GM19468 (cell line): Measurements from ENCODE around the gene MUC6.
"Not testable (repeated sequence)": the region's sequence is repeated elsewhere in the genome, so short reads cannot be mapped to it uniquely, and the experiment has no call there.

Experiments used
- ATAC-seq: cut with Tn5 transposase; IDR thresholded peaks from one replicate; pipeline ENCODE4 v1.9.1; 2021; ENCODE audit warnings: mild to moderate bottlenecking, moderate library complexity, moderate number of reproducible peaks; ENCODE audit not compliant: unreplicated experiment; ENCODE audit errors: extremely low read depth

MUC6 gene

DNA sequence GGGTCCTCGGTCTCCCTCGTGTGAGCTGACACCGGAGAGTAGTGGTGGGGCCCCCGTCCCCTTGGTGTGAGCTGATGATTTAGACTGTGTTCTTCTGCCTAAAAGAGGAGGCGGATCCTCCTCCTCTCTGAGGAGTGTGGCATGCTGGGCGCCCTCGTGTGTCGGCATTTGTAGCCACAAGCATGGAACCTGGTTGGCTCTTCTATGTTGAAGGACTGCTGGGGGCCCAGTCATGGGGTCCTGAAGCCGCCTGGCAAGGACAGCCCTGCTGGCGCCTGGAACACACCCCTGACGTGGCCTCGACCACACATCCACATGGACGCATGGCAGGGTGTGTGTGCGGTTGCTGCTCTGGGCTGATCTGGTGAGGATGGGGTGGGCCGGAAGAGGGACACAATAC is 60.7 kb downstream of the MUC6 start:
- ATAC-seq, result no peak

DNA sequence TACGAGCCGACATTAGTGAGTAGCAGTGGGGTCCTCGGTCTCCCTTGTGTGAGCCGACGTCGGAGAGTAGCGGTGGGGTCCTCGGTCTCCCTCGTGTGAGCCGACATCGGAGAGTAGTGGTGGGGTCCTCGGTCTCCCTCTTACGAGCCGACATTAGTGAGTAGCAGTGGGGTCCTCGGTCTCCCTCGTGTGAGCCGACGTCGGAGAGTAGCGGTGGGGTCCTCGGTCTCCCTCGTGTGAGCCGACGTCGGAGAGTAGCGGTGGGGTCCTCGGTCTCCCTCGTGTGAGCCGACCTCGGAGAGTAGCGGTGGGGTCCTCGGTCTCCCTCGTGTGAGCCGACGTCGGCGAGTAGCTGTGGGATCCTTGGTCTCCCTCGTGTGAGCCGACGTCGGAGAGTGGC is 61.1 kb downstream of the MUC6 start:
- not testable (repeated sequence) for ATAC-seq

DNA sequence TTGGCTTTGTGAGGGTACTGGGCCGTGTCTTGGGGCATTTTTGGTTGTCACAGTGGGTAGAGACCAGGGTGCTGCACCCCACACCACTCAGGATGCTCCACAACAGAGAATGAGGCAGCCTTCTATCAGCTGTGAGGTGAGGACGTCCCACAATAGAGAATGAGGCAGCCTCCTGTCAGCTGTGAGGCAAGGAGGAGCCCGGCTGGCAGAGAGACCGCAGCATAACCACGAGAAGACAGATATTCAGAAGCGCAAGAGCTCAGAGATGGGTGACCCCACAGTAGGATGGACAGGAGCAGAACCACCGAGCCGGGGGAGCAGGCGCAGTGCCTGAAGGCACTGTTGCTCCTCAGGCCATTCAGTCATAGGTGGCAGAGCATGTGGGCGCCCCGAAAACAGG is 63.3 kb downstream of the MUC6 start:
- ATAC-seq, result no peak

DNA sequence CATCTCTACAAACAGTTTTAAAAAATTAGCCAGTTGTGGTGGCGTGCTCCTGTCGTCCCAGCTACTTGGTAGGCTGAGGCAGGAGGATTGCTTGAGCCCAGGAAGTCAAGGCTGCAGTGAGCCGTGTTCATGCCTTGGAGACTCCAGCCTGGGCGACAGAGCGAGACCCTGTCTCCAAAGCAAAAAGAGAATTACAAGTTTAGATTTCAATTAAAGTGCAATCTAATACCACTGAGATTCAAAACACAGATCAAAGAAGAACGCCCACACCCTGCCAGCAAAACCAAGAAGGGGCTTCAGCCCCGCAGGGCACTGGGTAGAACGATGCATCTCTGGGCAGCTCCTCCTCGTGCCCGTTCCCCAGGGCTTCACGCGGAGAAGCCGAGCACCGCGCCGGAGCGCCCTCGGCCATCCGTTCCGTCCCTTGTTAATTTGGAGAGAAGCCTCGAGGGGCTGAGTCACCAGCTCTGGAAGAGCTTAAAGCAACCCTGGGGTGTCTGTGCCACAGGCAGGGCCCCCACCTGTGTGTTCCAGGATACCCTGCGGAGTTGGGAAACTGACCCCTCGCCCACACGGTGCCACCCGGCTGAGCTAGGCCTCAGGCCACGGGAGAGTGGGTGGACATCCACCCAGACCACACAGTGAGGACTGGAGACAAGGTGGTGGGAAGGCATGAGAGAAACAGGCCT is 63.9 kb downstream of the MUC6 start:
- no peak for ATAC-seq

DNA sequence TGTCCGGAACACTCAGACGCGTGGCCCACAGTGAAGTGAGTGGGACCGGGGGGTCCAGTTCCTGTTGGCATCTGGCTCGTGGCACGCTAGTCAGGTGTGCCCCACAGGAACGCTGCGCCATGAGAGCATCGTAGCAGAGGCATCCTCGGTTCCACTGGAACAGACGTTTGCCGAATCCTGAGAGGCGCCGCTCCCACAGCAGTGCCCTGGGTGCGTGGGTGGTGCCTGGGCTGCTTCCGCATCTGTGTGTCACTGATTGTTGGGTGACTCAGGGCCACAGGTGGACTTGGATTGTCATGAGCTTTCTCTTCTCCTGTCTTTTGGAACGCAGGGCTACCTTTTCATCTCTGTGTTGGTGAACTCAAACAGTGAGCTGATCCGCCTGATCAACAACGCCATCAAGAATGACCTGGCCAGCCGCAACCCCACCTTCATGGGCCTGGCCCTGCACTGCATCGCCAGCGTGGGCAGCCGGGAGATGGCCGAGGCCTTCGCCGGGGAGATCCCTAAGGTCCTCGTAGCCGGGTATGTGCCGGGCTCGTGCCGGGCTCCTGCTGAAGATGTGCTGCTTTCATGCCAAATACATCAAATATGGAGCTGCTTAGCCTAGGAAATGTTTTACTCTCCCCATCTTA is 64.7 kb downstream of the MUC6 start:
- ATAC-seq, result no peak

DNA sequence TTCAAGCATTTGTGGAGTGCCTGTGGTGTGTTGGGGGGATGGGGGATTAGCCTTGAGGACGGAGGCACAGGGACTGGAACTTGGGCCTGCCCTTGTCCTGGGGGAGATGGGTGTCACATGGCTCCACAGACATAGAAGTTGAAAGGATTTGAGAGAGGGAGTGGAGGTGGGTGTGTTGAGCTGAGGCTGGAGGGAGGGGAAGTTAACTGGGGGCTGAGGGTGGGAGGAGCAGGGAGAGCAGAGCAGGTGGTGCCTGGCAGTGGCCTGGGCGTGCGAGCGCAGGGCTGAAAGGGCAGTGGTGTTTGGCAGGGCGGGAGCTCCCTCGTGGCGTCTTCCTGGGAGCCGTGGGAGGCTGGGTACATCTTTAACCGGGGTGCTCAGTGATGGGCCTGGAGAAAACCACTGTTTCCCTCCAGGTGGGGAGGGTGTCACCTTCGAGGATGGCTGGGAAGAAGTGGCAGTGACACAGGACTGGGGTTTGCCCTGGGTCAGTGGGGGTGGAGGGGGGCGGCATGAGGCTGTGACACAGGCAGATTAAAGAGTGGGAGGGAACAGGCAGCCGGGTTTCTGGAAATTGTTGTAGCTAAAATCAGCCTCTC is 65.3 kb downstream of the MUC6 start:
- ATAC-seq, result no peak

DNA sequence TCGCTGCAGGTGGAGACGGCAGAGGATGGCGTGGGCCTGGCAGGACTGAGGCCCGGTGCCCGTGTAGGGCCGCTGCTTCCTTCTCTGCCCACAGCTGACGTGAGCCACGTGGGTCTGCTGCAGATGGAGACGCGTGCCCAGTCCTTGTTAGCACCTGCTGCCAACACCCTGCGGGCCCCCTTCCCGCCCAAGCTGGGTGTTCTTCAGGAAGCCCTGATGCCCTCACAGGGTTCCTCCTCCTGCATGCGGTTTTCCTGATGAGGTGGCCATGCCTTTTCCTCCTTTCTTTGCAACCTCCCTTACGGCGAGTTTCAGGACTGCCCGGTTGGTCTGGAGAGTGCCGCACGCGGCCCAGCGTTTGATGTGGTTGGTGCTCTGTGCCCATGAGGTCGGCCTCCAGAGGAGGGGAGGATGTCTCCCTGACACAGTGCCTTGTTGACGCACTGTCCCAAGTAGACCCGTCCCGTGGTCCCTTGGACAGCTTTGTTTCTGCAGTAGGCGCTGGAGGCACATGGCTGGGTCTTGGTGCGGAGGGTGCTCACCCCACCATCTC is 66.1 kb downstream of the MUC6 start:
- no peak for ATAC-seq

DNA sequence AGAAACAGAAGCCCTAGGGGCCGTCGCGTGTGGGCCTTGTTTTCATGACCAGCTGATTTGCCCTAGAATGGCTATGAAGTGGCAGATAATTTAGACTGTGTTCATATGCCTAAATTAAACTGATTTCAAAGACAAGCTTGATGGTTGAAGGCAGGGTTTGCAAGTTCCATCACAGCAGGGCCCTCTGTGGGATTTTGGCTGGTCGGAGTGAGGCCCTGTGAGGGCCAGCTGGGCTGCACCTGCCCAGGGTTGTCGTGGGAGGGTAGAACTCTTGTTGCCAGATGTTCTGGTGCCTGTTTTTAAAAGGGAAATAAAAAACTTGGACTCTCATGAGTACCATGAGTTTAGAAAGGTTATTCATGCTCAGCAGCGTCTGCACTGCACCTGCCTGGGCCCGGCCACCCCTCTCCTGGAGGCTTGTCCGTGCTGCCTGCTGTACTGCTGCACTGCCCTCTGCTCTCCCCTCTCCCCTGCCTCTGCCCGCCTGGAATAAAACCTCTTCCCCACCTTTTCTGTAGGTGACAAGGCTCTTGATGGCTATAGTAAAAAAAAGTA is 66.8 kb downstream of the MUC6 start:
- ATAC-seq, result no peak

DNA sequence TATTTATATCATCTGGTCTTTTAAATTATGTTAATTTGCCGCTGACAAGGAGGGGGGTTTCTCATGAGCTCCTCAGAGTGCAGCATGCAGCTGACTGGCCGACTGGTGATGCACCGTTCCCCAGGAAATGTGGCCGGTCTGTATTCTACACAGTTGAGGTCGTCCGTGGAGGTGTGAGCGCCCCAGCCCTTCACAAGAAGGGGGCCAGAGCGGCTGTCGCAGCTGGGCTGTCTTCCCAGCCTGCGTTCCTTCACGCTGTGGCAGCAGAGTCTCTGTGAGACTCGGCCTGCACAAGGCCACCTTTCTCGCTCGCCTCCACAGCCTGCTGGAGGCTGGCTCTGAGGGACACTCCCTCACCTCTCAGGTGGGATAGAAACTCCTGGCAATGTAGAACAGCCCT is 67.7 kb downstream of the MUC6 start:
- no peak for ATAC-seq

DNA sequence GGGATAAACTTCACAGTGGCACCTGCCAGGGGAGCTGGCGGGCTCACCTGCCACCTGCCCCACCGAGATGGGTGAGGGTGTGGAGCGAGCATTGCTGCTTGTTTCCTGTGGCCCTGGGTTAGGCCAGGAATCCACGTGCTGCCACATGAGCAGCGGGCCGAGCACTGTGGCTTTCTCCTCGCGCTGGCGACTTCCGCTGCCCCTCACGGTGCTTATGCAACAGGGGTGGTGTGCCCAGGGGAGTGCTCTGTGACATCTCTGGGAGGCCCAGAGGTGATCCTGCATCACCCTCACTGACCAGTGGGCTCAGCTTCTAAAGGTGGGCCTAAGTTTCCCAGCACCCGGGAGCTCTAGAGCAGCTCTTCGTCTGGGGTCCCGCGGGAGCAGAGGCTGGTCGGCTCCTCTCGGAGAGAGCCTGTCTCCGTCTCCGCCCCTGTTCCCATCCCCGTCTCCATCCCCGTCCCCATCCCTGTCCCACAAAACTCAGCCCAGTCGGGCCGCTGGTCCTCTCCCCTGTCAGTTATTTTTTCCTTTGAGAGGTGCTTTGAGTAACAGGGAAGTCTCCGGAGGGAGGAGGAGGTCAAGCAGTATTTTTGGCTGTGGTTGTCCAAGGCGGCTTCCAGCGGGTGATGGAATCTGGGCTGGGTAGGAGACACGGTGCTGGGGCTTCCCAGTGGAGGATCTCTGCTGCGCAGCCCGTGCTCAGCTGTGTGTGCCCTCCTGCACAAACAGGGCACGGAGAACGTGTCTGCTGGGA is 68.3 kb downstream of the MUC6 start:
- ATAC-seq, result no peak

DNA sequence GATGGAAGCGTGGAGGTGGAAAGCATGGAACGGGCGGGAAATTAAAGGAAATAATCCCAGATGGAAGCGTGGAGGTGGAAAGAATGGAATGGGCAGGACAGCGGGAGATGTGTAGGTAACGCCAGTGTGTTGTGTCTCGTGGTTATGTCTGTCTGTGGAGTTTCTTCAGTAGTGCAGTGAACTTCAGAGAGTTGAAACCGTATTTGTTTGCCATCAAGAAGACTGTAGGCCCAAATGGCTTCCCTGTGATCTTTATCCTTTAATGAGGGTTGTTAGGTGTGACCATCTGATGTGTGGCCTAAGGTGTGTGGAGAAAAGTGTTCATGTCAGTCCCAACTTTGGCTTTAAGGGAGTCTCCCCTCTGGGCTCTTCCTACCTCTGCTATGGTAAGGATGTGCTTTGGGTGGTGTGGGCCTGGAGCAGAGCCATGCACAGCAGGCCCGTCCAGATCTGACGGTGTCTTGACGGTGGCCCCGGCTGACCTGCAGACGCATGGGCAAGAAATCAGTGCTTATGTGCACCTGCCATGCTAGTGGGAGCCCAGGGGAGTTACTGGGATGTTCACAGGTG is 71.2 kb downstream of the MUC6 start:
- ATAC-seq, result no peak

DNA sequence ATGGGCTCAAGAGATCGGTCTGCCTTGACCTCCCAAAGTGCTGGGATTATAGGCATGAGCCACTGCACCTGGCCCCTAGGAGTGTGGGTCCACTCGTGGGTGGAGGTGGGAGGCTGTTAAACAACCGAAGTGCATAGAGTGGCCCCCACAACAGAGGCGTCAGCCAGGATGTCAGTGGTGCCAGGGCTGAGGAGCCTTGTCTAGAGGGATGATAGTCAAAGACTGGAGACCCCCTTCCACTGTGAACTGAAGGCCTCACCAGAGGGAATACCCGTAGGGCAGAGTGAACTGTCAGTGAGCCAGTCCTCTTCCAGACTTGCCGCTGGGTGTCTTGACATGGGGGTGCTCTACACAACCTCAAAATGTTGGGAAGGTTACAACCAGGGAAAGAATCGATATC is 72.7 kb downstream of the MUC6 start:
- ATAC-seq, result no peak
